K562 (cell line): ENCODE measurements around the gene LMBR1.

Source experiments
- PHF8 ChIP-seq: fragments of 200-600 bp; sonication (generic); IDR thresholded peaks from 2 replicates; pipeline ENCODE4 v1.6.1; 2012; ENCODE audit warnings: mixed run types, mild to moderate bottlenecking, inconsistent platforms, low read length, moderate library complexity, borderline replicate concordance
- SMAD1 ChIP-seq: fragments of 150-350 bp; IDR thresholded peaks from 2 replicates; pipeline ENCODE4 v1.6.1; 2014; ENCODE audit warnings: low read length, low read depth; ENCODE audit not compliant: partially characterized antibody
- TF ChIP-seq, protein P1 (sequence below): fragments of 200-800 bp; sonication (Bioruptor generic); IDR thresholded peaks from 2 replicates; pipeline ENCODE4 v1.6.1; 2016; ENCODE audit warnings: missing genetic modification characterization, missing compliant biosample characterization
- TF ChIP-seq, protein P2 (sequence below), 3 experiments: IDR thresholded peaks in 2 of 3; conservative IDR thresholded peaks in 1 of 3; 2 replicates each; pipeline ENCODE4 v1.5.1; 2011 to 2012; ENCODE audit warnings: low read length in 3 of 3, mild to moderate bottlenecking in 3 of 3, control low read depth in 2 of 3, improper control_type of control experiment in 1 of 3, inconsistent platforms in 1 of 3, low read depth in 1 of 3, mixed read lengths in 1 of 3, moderate library complexity in 1 of 3; ENCODE audit not compliant: insufficient read depth in 2 of 3

DNA sequence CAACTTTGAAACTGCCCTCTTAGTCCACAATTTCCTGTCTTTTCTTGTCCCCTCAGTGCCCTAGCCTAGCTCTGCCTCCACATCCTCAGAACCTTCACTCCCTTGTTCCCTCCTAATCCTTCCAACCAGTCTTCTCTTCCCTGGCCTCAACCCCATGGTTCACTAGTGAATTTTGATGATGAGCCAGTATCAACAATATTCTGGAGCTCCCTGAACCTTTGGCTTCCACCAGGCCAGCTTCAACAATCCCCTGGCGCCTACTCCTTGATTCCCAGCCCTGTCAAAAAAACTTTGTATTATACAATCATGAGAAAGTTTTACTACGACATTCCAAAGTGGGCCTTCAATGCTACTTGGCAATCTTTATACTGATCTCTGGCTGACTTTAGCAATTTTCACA is 116.5 kb downstream of the LMBR1 start:
- no peak for TF ChIP-seq PHF8
- TF ChIP-seq, protein P1, sequence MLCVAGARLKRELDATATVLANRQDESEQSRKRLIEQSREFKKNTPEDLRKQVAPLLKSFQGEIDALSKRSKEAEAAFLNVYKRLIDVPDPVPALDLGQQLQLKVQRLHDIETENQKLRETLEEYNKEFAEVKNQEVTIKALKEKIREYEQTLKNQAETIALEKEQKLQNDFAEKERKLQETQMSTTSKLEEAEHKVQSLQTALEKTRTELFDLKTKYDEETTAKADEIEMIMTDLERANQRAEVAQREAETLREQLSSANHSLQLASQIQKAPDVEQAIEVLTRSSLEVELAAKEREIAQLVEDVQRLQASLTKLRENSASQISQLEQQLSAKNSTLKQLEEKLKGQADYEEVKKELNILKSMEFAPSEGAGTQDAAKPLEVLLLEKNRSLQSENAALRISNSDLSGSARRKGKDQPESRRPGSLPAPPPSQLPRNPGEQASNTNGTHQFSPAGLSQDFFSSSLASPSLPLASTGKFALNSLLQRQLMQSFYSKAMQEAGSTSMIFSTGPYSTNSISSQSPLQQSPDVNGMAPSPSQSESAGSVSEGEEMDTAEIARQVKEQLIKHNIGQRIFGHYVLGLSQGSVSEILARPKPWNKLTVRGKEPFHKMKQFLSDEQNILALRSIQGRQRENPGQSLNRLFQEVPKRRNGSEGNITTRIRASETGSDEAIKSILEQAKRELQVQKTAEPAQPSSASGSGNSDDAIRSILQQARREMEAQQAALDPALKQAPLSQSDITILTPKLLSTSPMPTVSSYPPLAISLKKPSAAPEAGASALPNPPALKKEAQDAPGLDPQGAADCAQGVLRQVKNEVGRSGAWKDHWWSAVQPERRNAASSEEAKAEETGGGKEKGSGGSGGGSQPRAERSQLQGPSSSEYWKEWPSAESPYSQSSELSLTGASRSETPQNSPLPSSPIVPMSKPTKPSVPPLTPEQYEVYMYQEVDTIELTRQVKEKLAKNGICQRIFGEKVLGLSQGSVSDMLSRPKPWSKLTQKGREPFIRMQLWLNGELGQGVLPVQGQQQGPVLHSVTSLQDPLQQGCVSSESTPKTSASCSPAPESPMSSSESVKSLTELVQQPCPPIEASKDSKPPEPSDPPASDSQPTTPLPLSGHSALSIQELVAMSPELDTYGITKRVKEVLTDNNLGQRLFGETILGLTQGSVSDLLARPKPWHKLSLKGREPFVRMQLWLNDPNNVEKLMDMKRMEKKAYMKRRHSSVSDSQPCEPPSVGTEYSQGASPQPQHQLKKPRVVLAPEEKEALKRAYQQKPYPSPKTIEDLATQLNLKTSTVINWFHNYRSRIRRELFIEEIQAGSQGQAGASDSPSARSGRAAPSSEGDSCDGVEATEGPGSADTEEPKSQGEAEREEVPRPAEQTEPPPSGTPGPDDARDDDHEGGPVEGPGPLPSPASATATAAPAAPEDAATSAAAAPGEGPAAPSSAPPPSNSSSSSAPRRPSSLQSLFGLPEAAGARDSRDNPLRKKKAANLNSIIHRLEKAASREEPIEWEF (CRISPR knock-in tag) = no peak
- no peak for TF ChIP-seq SMAD1
- TF ChIP-seq, protein P2, sequence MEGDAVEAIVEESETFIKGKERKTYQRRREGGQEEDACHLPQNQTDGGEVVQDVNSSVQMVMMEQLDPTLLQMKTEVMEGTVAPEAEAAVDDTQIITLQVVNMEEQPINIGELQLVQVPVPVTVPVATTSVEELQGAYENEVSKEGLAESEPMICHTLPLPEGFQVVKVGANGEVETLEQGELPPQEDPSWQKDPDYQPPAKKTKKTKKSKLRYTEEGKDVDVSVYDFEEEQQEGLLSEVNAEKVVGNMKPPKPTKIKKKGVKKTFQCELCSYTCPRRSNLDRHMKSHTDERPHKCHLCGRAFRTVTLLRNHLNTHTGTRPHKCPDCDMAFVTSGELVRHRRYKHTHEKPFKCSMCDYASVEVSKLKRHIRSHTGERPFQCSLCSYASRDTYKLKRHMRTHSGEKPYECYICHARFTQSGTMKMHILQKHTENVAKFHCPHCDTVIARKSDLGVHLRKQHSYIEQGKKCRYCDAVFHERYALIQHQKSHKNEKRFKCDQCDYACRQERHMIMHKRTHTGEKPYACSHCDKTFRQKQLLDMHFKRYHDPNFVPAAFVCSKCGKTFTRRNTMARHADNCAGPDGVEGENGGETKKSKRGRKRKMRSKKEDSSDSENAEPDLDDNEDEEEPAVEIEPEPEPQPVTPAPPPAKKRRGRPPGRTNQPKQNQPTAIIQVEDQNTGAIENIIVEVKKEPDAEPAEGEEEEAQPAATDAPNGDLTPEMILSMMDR (IDR thresholded peaks at IDR 0.05 in 2 of 3, conservative IDR thresholded peaks at IDR 0.05 in 1 of 3; ENCODE audit: insufficient read depth in 2 of 3, low read depth in 1 of 3, low read length in 3 of 3) = no peak
